GM12878 (cell line): Measurements from ENCODE around the gene SGSH.

Source experiments
- CTCF ChIP-seq, 3 experiments: IDR thresholded peaks in 2 of 3; conservative IDR thresholded peaks in 1 of 3; 2 replicates each; pipeline ENCODE4 v1.5.1; 2011; ENCODE audit warnings: low read depth in 3 of 3, low read length in 3 of 3, mild to moderate bottlenecking in 3 of 3, control low read depth in 2 of 3, moderate library complexity in 2 of 3, inconsistent platforms in 1 of 3, mixed read lengths in 1 of 3; ENCODE audit not compliant: control insufficient read depth in 2 of 3, insufficient read depth in 1 of 3; ENCODE audit errors: extremely low read depth in 1 of 3
- EGR1 ChIP-seq, 2 experiments: IDR thresholded peaks; 1 replicate in 1 of 2; 2 replicates in 1 of 2; pipeline ENCODE4 v1.6.1; 2011 to 2012; ENCODE audit warnings: low read depth in 2 of 2, low read length in 2 of 2, borderline replicate concordance in 1 of 2, mild to moderate bottlenecking in 1 of 2, moderate library complexity in 1 of 2
- JUND ChIP-seq: IDR thresholded peaks from 2 replicates; pipeline ENCODE4 v1.6.1; 2012; ENCODE audit warnings: low read depth, mild to moderate bottlenecking, low read length, improper control_type of control experiment, moderate library complexity
- RB1 ChIP-seq: fragments of 450-650 bp; formaldehyde crosslinking; IDR thresholded peaks from 2 replicates; pipeline ENCODE4 v1.6.1; 2017; ENCODE audit warnings: mild to moderate bottlenecking, borderline replicate concordance
- SMC3 ChIP-seq: IDR thresholded peaks from 2 replicates; pipeline ENCODE4 v1.6.1; 2011; ENCODE audit warnings: low read length, improper control_type of control experiment, borderline replicate concordance
- SREBF2 ChIP-seq: IDR thresholded peaks from 2 replicates; pipeline ENCODE4 v1.6.1; 2012; ENCODE audit warnings: mild to moderate bottlenecking, low read length

DNA sequence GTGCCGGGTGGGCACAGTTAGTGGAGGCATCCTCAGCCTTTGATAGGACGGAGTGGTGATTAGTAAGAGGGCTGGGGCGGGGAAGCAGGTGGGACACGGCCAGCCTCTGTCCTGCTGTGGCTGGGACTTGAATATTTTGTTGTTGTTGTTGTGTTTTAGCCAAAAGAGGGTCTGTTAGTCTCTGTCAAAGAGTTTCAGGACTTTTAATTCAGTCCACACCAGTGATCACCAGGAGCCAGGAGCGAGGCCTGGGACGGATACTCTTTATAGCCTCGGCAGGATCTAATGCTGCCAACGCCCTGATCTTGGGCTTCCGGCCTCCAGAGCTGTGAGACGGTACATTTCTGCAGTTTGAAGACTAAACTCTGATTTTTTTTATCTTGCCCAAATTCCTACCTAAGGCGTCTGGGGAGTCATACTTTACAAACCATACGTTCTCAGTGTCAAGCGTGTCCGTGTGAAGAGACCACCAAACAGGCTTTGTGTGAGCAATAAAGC lies 37.6 kb upstream of the SGSH start:
- no peak for TF ChIP-seq CTCF (IDR thresholded peaks at IDR 0.05 in 2 of 3, conservative IDR thresholded peaks at IDR 0.05 in 1 of 3; ENCODE audit: control insufficient read depth in 2 of 3, extremely low read depth in 1 of 3, insufficient read depth in 1 of 3, low read depth in 3 of 3, low read length in 3 of 3)
- no peak for TF ChIP-seq SREBF2
- no peak for TF ChIP-seq JUND
- TF ChIP-seq RB1 = no peak
- TF ChIP-seq SMC3 = no peak
- TF ChIP-seq EGR1 (IDR thresholded peaks at IDR 0.05; ENCODE audit: borderline replicate concordance in 1 of 2, low read depth in 2 of 2, low read length in 2 of 2) = no peak
